Lower leg skin (tissue), 4 donors: Measurements from ENCODE around the gene NHERF1. TPM values are rescaled to one million over a fixed set of nuclear protein-coding genes. Genes with fewer than 3 reads are reported as not detected.

ENCODE experiments used
- DNase-seq, 2 donors: peaks; one replicate each; pipeline ENCODE4 v3.0.0-alpha.2; 2019; ENCODE audit warnings: low spot score in 2 of 2
- H3K4me3 ChIP-seq: fragments of 200-600 bp; sonication (generic); 2 replicates; pipeline ENCODE4 v1.5.1; 2017; ENCODE audit warnings: mild to moderate bottlenecking, low read depth; ENCODE audit not compliant: poor library complexity, severe bottlenecking
- CTCF ChIP-seq, 3 donors: fragments of 450-650 bp; IDR thresholded peaks; one replicate each; pipeline ENCODE4 v1.5.1; 2016; ENCODE audit warnings: antibody characterized with exemption in 3 of 3, mild to moderate bottlenecking in 3 of 3, moderate library complexity in 2 of 3
- POLR2A ChIP-seq, 2 donors: fragments of 450-650 bp; IDR thresholded peaks; one replicate each; pipeline ENCODE4 v1.6.1; 2016 to 2017; ENCODE audit warnings: antibody characterized with exemption in 2 of 2, mild to moderate bottlenecking in 1 of 2, moderate library complexity in 1 of 2
- WGBS, 2 donors: methylation state at CpG; one replicate each; pipeline ENCODE4 v1.1.5; 2018; 5-methylcytosine and 5-hydroxymethylcytosine counted together
- intact Hi-C: fragments of 100-400 bp; cut with DNase I; formaldehyde crosslinking; loops from one replicate; pipeline ENCODE4 v1.15.0; 2023; ENCODE audit warnings: low total_unique reads
- total RNA-seq, 4 donors: library from RNA; depleted of rRNA; stranded (reverse); fragments of >200 nt; gene quantifications; one replicate each; pipeline ENCODE4 v1.1.0, GENCODE V29; 2016

Gene NHERF1
- total RNA-seq, 4 donors from 2014 or later, result 47.6 to 67.7 (median 58.6) TPM

DNA sequence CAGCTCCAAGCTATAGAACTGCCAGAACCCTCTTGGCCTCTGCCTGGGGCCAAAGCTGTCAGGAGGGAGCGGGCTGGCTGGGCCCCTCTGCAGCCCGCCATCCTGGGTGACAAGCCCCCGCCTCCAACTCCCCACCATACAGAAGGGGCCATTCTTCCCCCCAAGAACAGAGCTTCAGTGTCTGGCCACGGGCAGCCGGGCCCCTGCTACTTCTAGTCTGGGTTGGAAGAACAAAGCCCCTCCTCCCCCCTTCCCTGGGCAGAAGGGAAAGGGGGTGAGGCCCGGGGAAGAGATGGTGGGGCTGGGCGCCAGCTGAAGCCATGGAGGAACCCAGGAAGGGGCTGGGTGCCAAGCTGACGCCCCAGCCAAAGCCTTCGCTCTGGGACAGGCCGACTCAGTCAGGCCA lies 18.7 kb downstream of the NHERF1 start:
- no peak for TF ChIP-seq CTCF (IDR thresholded peaks at IDR 0.05)
- no peak for TF ChIP-seq POLR2A (IDR thresholded peaks at IDR 0.05)
- DNase-seq, result no peak
- intact Hi-C loops, result no loop called here
- H3K4me3 ChIP-seq, result no peak overlapping the region
- WGBS, 2 donors, result 61 to 62% methylated on average over 6 to 10 of the region's 10 CpGs

DNA sequence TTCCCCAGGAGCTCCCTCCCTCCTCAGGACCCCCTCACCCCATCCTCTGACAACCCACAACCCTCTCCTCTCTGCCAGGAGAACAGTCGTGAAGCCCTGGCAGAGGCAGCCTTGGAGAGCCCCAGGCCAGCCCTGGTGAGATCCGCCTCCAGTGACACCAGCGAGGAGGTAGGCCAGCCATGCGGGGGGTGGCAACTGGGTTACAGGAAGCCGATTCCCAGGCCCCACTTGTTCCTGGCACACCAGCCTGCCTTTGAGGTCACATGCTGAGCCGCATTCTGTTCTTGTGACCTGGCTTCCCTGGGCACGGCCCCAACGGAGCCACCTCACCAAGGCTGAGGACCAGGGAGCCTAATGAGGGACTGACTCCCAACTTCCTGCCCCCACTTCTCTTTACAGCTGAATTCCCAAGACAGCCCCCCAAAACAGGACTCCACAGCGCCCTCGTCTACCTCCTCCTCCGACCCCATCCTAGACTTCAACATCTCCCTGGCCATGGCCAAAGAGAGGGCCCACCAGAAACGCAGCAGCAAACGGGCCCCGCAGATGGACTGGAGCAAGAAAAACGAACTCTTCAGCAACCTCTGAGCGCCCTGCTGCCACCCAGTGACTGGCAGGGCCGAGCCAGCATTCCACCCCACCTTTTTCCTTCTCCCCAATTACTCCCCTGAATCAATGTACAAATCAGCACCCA lies 19.8 kb downstream of the NHERF1 start:
- intact Hi-C loops, result no loop called here
- peak in 1 of 2 donors; percentile 93 for DNase-seq
- 55 to 63% methylated on average over 14 to 17 of the region's 17 CpGs for WGBS, 2 donors
- no peak overlapping the region for H3K4me3 ChIP-seq
- TF ChIP-seq CTCF (IDR thresholded peaks at IDR 0.05) (no peak), POLR2A (IDR thresholded peaks at IDR 0.05) (no peak)

- H3K4me3 ChIP-seq, result no peak overlapping the region
- no peak for DNase-seq
- 68 to 76% methylated on average over 7 of the region's 7 CpGs for WGBS, 2 donors
- TF ChIP-seq CTCF (IDR thresholded peaks at IDR 0.05) (no peak), POLR2A (IDR thresholded peaks at IDR 0.05) (no peak)
- intact Hi-C loops, result no loop called here
Observed at GRCh38 chr17:74768763-74769114, 20.3 kb downstream of the NHERF1 start.

GRCh38 chr17:74769266-74769855 lies 20.9 kb downstream of the NHERF1 start:
- no peak for DNase-seq
- H3K4me3 ChIP-seq, result no peak overlapping the region
- no peak for TF ChIP-seq CTCF (IDR thresholded peaks at IDR 0.05)
- TF ChIP-seq POLR2A (IDR thresholded peaks at IDR 0.05), result no peak
- intact Hi-C loops, result no loop called here
- WGBS, 2 donors, result 59 to 66% methylated on average over 6 of the region's 6 CpGs

GRCh38 chr17:74769856-74770497 lies 21.5 kb downstream of the NHERF1 start:
- 55 to 68% methylated on average over 5 of the region's 5 CpGs for WGBS, 2 donors
- no peak overlapping the region for H3K4me3 ChIP-seq
- intact Hi-C loops, result no loop called here
- no peak for TF ChIP-seq CTCF (IDR thresholded peaks at IDR 0.05)
- no peak for TF ChIP-seq POLR2A (IDR thresholded peaks at IDR 0.05)
- no peak for DNase-seq
